Activated CD8-positive, alpha-beta T cell treated with anti-CD3 and anti-CD28 coated beads for 36 hours (primary cell): ENCODE measurements around the gene OSBPL5. TPM values are rescaled to one million over a fixed set of nuclear protein-coding genes. Genes with fewer than 3 reads are reported as not detected.

Experiments used
- ATAC-seq: fragments of 200-7000 bp; cut with Tn5 transposase; one replicate; pipeline ENCODE4 v1.10.0; 2021; ENCODE audit warnings: mild to moderate bottlenecking, moderate library complexity
- CTCF ChIA-PET: fragments of 350-600 bp; sonication (Branson Sonifier 250); formaldehyde crosslinking; loops from one replicate; lab custom pipeline; 2021; ENCODE audit warnings: antibody characterized with exemption; lab: Charles Lee
- POLR2A ChIA-PET: fragments of 350-600 bp; sonication (Branson Sonifier 250); formaldehyde crosslinking; loops from one replicate; lab custom pipeline; 2021; ENCODE audit warnings: antibody characterized with exemption; lab: Charles Lee
- DNase-seq: peaks from one replicate; pipeline ENCODE4 v3.0.0-alpha.2; 2020
- H3K27ac Mint-ChIP-seq: one replicate; pipeline ENCODE4 v1.8.0; 2021; ENCODE audit warnings: mild to moderate bottlenecking, mixed read lengths
- H3K27me3 Mint-ChIP-seq: one replicate; pipeline ENCODE4 v1.8.0; 2021; ENCODE audit warnings: mixed read lengths
- H3K36me3 Mint-ChIP-seq: one replicate; pipeline ENCODE4 v1.8.0; 2021; ENCODE audit warnings: low read depth, mixed read lengths
- H3K4me1 Mint-ChIP-seq: one replicate; pipeline ENCODE4 v1.8.0; 2021; ENCODE audit warnings: low read depth, mixed read lengths
- H3K4me3 Mint-ChIP-seq: one replicate; pipeline ENCODE4 v1.8.0; 2021; ENCODE audit warnings: mild to moderate bottlenecking, moderate library complexity, mixed read lengths
- H3K9me3 Mint-ChIP-seq: one replicate; pipeline ENCODE4 v1.8.0; 2021; ENCODE audit warnings: mixed read lengths
- CTCF ChIP-seq: fragments of 200-600 bp; IDR thresholded peaks from one replicate; pipeline ENCODE4 v1.8.0; 2022; ENCODE audit warnings: antibody characterized with exemption, mild to moderate bottlenecking
- intact Hi-C: fragments of 100-400 bp; cut with micrococcal nuclease; formaldehyde crosslinking; loops from one replicate; pipeline ENCODE4 v1.10.0; 2022
- total RNA-seq, 2 experiments: library from RNA; stranded (reverse); gene quantifications; one replicate each; pipeline ENCODE4 v1.2.3, GENCODE V29; 2021

The OSBPL5 gene
- total RNA-seq, 2 experiments from 2014 or later, result 4.8 to 5.9 TPM

DNA sequence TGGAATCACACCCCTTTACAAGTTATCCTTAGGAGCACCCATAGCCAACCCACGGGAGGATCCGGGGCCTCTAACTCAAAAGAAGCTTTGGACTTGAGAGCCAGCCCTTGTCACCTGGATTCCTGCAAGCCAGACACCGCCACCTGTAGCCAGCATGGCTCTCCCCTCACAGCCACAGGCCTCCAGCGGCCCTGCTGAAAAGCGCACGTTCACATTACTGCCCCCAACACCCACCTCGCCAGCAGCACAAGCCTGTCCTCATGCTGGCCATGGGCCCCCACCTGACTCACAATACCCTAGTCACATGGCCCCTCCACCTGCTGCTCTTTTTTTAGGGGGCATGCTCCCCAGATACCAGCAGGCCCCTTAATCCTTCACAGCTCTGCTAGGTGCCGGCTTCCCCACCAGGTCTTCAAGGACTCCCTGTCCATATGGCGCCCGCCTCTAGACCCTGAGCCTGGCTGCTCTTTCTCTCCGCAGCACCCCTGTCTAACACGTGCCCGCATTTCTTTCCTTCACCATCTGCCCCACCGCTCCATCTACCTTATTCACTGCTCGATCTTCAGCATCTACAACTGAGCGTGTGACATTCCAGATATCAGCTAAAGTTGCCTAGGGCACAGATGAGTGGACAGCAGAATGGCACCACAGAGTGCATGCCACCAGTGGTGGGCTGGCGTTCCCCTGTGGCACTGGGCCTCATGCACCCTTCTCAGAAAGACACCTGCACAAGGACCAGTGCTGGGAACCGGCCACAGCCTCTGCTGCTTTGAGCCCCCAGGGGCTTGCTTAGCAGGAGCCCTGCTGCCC lies 114.5 kb downstream of the OSBPL5 start:
- intact Hi-C loops, result no loop called here
- CTCF ChIA-PET, result interaction anchor here (0.9 to 3.3 kb wide), 5 partner anchors 13 to 121 kb away, joined by 3 to 16 read pairs (median 5); no protein-coding TSS in a partner anchor
- Mint-ChIP-seq H3K4me3 (no peak overlapping the region), H3K9me3 (no peaks in the 10 kb centered on the region), H3K4me1 (peaks cover 51% of the 10 kb centered on the region), H3K27ac (peak overlapping the region; percentile 81), H3K36me3 (peaks cover 22% of the 10 kb centered on the region), H3K27me3 (no peaks in the 10 kb centered on the region)
- DNase-seq (no peak), ATAC-seq (no peak)
- no peak for TF ChIP-seq CTCF
- POLR2A ChIA-PET, result interaction anchor here (0.7 kb wide), 1 partner anchor 38 kb away, joined by 3 read pairs; no protein-coding TSS in a partner anchor

- H3K4me1 Mint-ChIP-seq, result peaks cover 46% of the 10 kb centered on the region
- ChIA-PET CTCF (interaction anchor here (1.3 to 3.3 kb wide), 4 partner anchors 12 to 42 kb away, joined by 3 to 16 read pairs (median 8); no protein-coding TSS in a partner anchor), POLR2A (interaction anchor here (0.7 to 2.5 kb wide), 3 partner anchors 11 to 39 kb away, joined by 3 to 11 read pairs (median 3); no protein-coding TSS in a partner anchor)
- peaks cover 21% of the 10 kb centered on the region for H3K36me3 Mint-ChIP-seq
- H3K27me3 Mint-ChIP-seq, result no peaks in the 10 kb centered on the region
- H3K27ac Mint-ChIP-seq, result peak overlapping the region; percentile 81
- peak overlapping the region; percentile 13 for H3K4me3 Mint-ChIP-seq
- no peak for TF ChIP-seq CTCF
- intact Hi-C loops, result no loop called here
- H3K9me3 Mint-ChIP-seq, result no peaks in the 10 kb centered on the region
- ATAC-seq, result peak; percentile 93
- peak; percentile 78 for DNase-seq
These were observed 115.5 kb downstream of the OSBPL5 start for GRCh38 chr11:3049430-3050243.

GRCh38 chr11:3047637-3048036 lies 117.5 kb downstream of the OSBPL5 start:
- no peak for TF ChIP-seq CTCF
- Mint-ChIP-seq H3K27ac (no peak overlapping the region), H3K9me3 (no peaks in the 10 kb centered on the region), H3K4me3 (no peak overlapping the region), H3K4me1 (peaks cover 37% of the 10 kb centered on the region), H3K36me3 (peaks cover 13% of the 10 kb centered on the region), H3K27me3 (no peaks in the 10 kb centered on the region)
- CTCF ChIA-PET, result interaction anchor here (0.9 to 1.3 kb wide), 2 partner anchors 10 to 73 kb away, joined by 3 to 4 read pairs; no protein-coding TSS in a partner anchor
- POLR2A ChIA-PET, result interaction anchor here (1.4 to 2.5 kb wide), 2 partner anchors 9 to 10 kb away, joined by 4 to 11 read pairs; partner anchors contain the start of gene CARS1
- DNase-seq (no peak), ATAC-seq (no peak)
- intact Hi-C loops, result no loop called here

GRCh38 chr11:3046641-3047040 lies 118.5 kb downstream of the OSBPL5 start:
- no peak for TF ChIP-seq CTCF
- Mint-ChIP-seq H3K36me3 (peaks cover 15% of the 10 kb centered on the region), H3K9me3 (no peaks in the 10 kb centered on the region), H3K4me1 (peaks cover 32% of the 10 kb centered on the region), H3K4me3 (no peak overlapping the region), H3K27ac (no peak overlapping the region), H3K27me3 (no peaks in the 10 kb centered on the region)
- intact Hi-C loops, result no loop called here
- DNase-seq (no peak), ATAC-seq (no peak)
- ChIA-PET CTCF (interaction anchor here (0.9 to 1.5 kb wide), 3 partner anchors 9 to 55 kb away, joined by 3 to 7 read pairs (median 3); partner anchors contain the start of gene NAP1L4), POLR2A (interaction anchor here (1.4 kb wide), 1 partner anchor 11 kb away, joined by 4 read pairs; the partner anchor contains the start of gene CARS1)
